Measurements from ENCODE around the gene CAPN3. TPM values are rescaled to one million over a fixed set of nuclear protein-coding genes. Genes with fewer than 3 reads are reported as not detected.

CAPN3 gene
- total RNA-seq, 4 donors from 2014 or later, result 2.3 to 7.5 (median 4.7) TPM

- intact Hi-C loops (cut with DNase I), result no loop called here
- Histone ChIP-seq H3K4me1 (no peaks in the 10 kb centered on the region), H3K36me3 (peaks cover 0 to 19% (median 2%) of the 10 kb centered on the region in 4 donors), H3K27me3 (no peaks in the 10 kb centered on the region), H3K27ac (replicated peaks in 1 of 4) (no peak overlapping the region), H3K9me3 (no peaks in the 10 kb centered on the region), H3K4me3 (no peak overlapping the region)
- TF ChIP-seq CTCF (IDR thresholded peaks at IDR 0.05) (peak in 1 of 3 experiments; percentile 23), POLR2A (IDR thresholded peaks at IDR 0.05; ENCODE audit: low read depth) (no peak)
- WGBS, result 39% methylated on average over 5 of the region's 5 CpGs
- no peak for DNase-seq (ENCODE audit: extremely low spot score)
These were observed 26.1 kb downstream of the CAPN3 start for GRCh38 chr15:42385206-42385979.

- peaks cover 0 to 19% (median 2%) of the 10 kb centered on the region in 4 donors for H3K36me3 ChIP-seq
- no peaks in the 10 kb centered on the region for H3K9me3 ChIP-seq
- intact Hi-C loops (cut with DNase I), result no loop called here
- H3K27ac ChIP-seq (replicated peaks in 1 of 4), result no peak overlapping the region
- H3K27me3 ChIP-seq, result no peaks in the 10 kb centered on the region
- no peaks in the 10 kb centered on the region for H3K4me1 ChIP-seq
- DNase-seq (ENCODE audit: extremely low spot score), result no peak
- TF ChIP-seq EP300 (IDR thresholded peaks at IDR 0.05) (no peak), CTCF (IDR thresholded peaks at IDR 0.05) (no peak), POLR2A (IDR thresholded peaks at IDR 0.05; ENCODE audit: low read depth) (no peak), POLR2AphosphoS5 (IDR thresholded peaks at IDR 0.05) (no peak)
- 87% methylated on average over 7 of the region's 12 CpGs for WGBS
- H3K4me3 ChIP-seq, result no peak overlapping the region
These were observed 26.8 kb downstream of the CAPN3 start for GRCh38 chr15:42385980-42386700.

GRCh38 chr15:42387603-42388002, 28.3 kb downstream of the CAPN3 start:
- H3K27ac ChIP-seq (replicated peaks in 1 of 4), result no peak overlapping the region

GRCh38 chr15:42392309-42393024, 33.2 kb downstream of the CAPN3 start:
- no peak for DNase-seq (ENCODE audit: extremely low spot score)
- intact Hi-C loops (cut with DNase I), result no loop called here
- no peaks in the 10 kb centered on the region for H3K27me3 ChIP-seq
- H3K36me3 ChIP-seq, result peaks cover 0 to 5% (median 0%) of the 10 kb centered on the region in 4 donors
- 84% methylated on average over 11 of the region's 11 CpGs for WGBS
- H3K27ac ChIP-seq (replicated peaks in 1 of 4), result no peak overlapping the region
- H3K4me1 ChIP-seq, result no peaks in the 10 kb centered on the region
- TF ChIP-seq EP300 (IDR thresholded peaks at IDR 0.05) (no peak), POLR2A (IDR thresholded peaks at IDR 0.05; ENCODE audit: low read depth) (no peak), POLR2AphosphoS5 (IDR thresholded peaks at IDR 0.05) (no peak), CTCF (IDR thresholded peaks at IDR 0.05) (no peak)
- H3K4me3 ChIP-seq, result no peak overlapping the region
- H3K9me3 ChIP-seq, result no peaks in the 10 kb centered on the region

More at GRCh38 chr15:42387603-42388002, 28.3 kb downstream of the CAPN3 start:
- 90% methylated on average over 8 of the region's 8 CpGs for WGBS
- Histone ChIP-seq H3K4me1 (no peaks in the 10 kb centered on the region), H3K9me3 (no peaks in the 10 kb centered on the region), H3K4me3 (no peak overlapping the region), H3K36me3 (peaks cover 0 to 19% (median 2%) of the 10 kb centered on the region in 4 donors), H3K27me3 (no peaks in the 10 kb centered on the region)
- no peak for DNase-seq (ENCODE audit: extremely low spot score)
- no peak for TF ChIP-seq EP300 (IDR thresholded peaks at IDR 0.05)
- no peak for TF ChIP-seq POLR2AphosphoS5 (IDR thresholded peaks at IDR 0.05)
- intact Hi-C loops (cut with DNase I), result no loop called here

GRCh38 chr15:42394106-42394505, 34.8 kb downstream of the CAPN3 start:
- peaks cover 0 to 5% (median 3%) of the 10 kb centered on the region in 4 donors for H3K36me3 ChIP-seq
- no peak for DNase-seq (ENCODE audit: extremely low spot score)

More at GRCh38 chr15:42394106-42394505, 34.8 kb downstream of the CAPN3 start:
- H3K9me3 ChIP-seq, result no peaks in the 10 kb centered on the region
- no peaks in the 10 kb centered on the region for H3K4me1 ChIP-seq
- no peak for TF ChIP-seq CTCF (IDR thresholded peaks at IDR 0.05)
- WGBS, result 90% methylated on average over 13 of the region's 13 CpGs
- H3K4me3 ChIP-seq, result no peak overlapping the region
- intact Hi-C loops (cut with DNase I), result no loop called here
- no peak overlapping the region for H3K27ac ChIP-seq (replicated peaks in 1 of 4)
- no peaks in the 10 kb centered on the region for H3K27me3 ChIP-seq

Measured in esophagus muscularis mucosa (tissue), 4 donors.